ENCODE results near the gene RMI1.

The RMI1 gene

DNA sequence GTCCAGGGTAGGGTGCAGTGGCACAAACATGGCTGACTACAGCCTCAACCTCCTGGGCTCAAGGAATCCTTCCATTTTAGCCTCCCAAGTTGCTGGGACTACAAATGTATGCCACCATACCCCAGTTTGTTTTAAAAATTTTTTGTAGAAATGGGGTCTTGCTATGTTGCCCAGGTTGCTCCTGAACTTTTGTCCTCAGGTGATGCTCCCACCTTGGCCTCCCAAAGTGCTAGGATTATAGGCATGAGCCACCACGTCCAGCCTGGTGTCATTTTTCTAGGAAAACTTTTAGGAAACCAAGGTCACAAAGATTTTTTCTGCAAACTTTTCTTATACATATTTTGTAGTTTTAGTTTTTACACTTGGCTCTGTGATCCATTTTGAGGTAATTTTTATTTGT, 10.8 kb downstream of the RMI1 start:
- Histone ChIP-seq H3K36me3 (ENCODE audit: insufficient read depth, low read depth, low read length) (peaks cover 21% of the 10 kb centered on the region), H3K27me3 (ENCODE audit: insufficient read depth, low read length) (no peaks in the 10 kb centered on the region), H3K4me1 (ENCODE audit: insufficient read depth, low read length) (no peaks in the 10 kb centered on the region), H3K9me3 (ENCODE audit: insufficient read depth, low read depth, low read length) (no peaks in the 10 kb centered on the region), H3K27ac (ENCODE audit: low read length) (no peak overlapping the region), H3K9ac (ENCODE audit: low read depth, low read length) (no peak overlapping the region), H3K4me3 (ENCODE audit: low read length) (no peak overlapping the region)

DNA sequence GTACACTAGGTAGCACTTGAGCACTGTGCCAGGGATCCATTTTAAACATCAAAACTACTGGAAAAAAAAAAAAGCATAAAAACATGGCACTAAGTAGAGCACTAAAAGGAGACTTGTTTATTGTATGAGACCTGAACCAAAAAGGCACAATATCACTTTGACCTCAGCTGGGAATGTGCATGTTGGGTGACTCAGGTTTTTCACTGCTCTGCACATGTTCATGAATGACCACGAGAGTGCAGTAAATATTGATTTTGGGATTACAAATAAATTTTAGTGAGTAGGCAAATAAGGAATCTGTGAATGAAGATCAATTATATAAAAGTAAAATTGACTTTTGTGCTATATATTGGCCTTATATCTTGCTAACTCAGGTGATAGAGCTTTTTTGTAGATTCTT, 11.8 kb downstream of the RMI1 start:
- H3K36me3 ChIP-seq (ENCODE audit: insufficient read depth, low read depth, low read length) = peaks cover 21% of the 10 kb centered on the region

DNA sequence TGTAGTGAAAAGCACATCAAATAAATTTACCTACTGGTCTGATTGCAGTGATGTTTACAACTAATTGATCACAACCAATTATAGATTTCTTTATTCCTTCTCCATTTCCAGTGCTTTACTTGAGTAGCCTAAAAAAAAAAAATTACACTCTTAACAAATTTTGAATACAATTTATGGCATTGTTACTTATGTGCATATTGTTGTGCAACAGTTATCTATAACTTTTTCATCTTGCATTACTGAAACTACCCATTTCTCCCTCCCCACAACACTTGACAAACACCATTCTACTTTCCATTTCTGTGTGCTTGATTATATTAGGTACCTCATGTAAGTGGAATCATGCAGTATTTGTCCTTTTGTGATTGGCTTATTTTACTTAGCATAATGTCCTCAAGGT, 12.3 kb downstream of the RMI1 start:
- H3K9ac ChIP-seq (ENCODE audit: low read depth, low read length) = no peak overlapping the region
- no peaks in the 10 kb centered on the region for H3K27me3 ChIP-seq (ENCODE audit: insufficient read depth, low read length)
- H3K27ac ChIP-seq (ENCODE audit: low read length) = no peak overlapping the region
- no peaks in the 10 kb centered on the region for H3K9me3 ChIP-seq (ENCODE audit: insufficient read depth, low read depth, low read length)
- H3K36me3 ChIP-seq (ENCODE audit: insufficient read depth, low read depth, low read length) = peaks cover 21% of the 10 kb centered on the region
- H3K4me3 ChIP-seq (ENCODE audit: low read length) = no peak overlapping the region
- H3K4me1 ChIP-seq (ENCODE audit: insufficient read depth, low read length) = no peaks in the 10 kb centered on the region

More for the DNA sequence above, 11.8 kb downstream of the RMI1 start:
- Histone ChIP-seq H3K27me3 (ENCODE audit: insufficient read depth, low read length) (no peaks in the 10 kb centered on the region), H3K27ac (ENCODE audit: low read length) (no peak overlapping the region), H3K4me3 (ENCODE audit: low read length) (no peak overlapping the region), H3K4me1 (ENCODE audit: insufficient read depth, low read length) (no peaks in the 10 kb centered on the region), H3K9me3 (ENCODE audit: insufficient read depth, low read depth, low read length) (no peaks in the 10 kb centered on the region), H3K9ac (ENCODE audit: low read depth, low read length) (no peak overlapping the region)

DNA sequence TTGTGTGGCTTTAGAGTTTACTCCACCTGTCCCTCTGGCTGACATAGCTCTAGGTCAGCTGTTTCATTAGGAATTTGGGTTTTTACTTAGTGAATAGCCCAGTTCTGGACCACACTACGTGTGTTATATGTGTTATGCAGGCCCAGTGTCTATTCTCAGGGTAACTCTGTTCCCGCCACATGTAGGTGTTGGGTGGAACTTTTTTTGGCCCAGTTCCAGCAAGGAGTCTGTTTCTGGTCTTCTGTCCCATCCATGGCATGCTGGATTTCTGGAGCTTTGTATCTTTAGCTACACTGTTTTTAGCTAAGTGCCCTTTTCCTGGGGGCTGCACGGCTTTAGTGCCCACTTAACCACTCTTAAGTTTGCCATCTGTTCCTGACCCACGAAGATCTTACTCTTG, 15.5 kb downstream of the RMI1 start:
- H3K36me3 ChIP-seq (ENCODE audit: insufficient read depth, low read depth, low read length) = peaks cover 19% of the 10 kb centered on the region
- H3K4me3 ChIP-seq (ENCODE audit: low read length) = no peak overlapping the region
- no peaks in the 10 kb centered on the region for H3K27me3 ChIP-seq (ENCODE audit: insufficient read depth, low read length)
- no peaks in the 10 kb centered on the region for H3K9me3 ChIP-seq (ENCODE audit: insufficient read depth, low read depth, low read length)
- no peak overlapping the region for H3K9ac ChIP-seq (ENCODE audit: low read depth, low read length)
- H3K27ac ChIP-seq (ENCODE audit: low read length) = no peak overlapping the region
- H3K4me1 ChIP-seq (ENCODE audit: insufficient read depth, low read length) = no peaks in the 10 kb centered on the region

DNA sequence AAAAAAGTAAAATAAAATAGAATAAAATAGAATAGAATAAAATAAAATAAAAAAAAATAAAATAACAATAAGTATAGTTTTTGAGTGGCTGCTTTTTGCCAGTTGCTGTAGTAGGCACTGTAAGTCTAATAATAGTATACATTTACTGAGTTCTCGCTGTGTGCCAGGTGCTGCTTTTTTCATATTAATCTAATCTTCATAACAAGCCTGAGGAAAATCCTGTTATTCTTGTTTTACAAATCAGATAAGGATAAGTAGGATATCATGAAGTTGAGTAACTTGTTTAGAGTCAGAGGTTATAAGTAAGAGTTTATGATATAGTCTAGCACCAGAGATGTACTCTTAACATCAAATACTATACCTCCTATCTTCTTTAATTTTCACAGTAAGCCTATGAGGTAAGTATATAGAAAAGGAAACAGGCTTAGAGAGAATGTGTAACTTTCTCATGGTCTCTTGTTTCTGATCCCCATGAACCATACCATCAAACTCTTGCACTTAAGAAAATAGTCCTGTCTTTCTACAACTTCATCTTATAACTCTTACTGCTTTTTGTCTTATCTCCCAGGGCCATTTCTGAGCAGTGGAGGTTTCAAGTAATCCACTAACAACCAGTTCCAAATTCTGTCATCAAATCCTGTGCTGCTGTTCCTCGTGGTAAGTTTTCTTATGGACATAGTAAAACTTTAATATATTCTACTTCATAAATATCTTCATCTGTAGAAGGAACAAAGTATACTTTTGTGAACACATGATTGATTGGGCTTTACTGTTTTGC, 18.7 kb downstream of the RMI1 start:
- H3K27ac ChIP-seq (ENCODE audit: low read length) = no peak overlapping the region
- H3K9ac ChIP-seq (ENCODE audit: low read depth, low read length) = no peak overlapping the region
- H3K36me3 ChIP-seq (ENCODE audit: insufficient read depth, low read depth, low read length) = peaks cover 39% of the 10 kb centered on the region

DNA sequence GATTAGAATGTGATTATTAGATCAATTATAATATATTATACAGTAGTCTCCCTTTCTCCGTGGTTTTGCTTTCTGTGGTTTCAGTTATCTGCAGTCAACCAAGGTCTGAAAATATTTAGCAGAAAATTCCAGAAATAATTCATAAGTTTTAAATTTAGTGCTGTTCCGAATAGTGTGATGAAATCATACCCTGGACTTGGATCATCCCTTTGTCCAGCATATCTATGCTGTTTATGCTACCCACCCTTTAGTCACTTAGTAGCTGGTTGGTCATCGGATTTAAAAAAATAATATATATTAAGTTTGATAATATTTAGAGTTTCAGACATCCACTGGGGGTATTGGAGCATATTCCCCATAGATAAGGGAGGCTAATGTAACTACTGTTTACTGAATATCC, 19.6 kb downstream of the RMI1 start:
- no peak overlapping the region for H3K9ac ChIP-seq (ENCODE audit: low read depth, low read length)
- H3K36me3 ChIP-seq (ENCODE audit: insufficient read depth, low read depth, low read length) = peaks cover 44% of the 10 kb centered on the region
- H3K4me3 ChIP-seq (ENCODE audit: low read length) = no peak overlapping the region
- no peaks in the 10 kb centered on the region for H3K9me3 ChIP-seq (ENCODE audit: insufficient read depth, low read depth, low read length)
- H3K4me1 ChIP-seq (ENCODE audit: insufficient read depth, low read length) = no peaks in the 10 kb centered on the region
- H3K27ac ChIP-seq (ENCODE audit: low read length) = no peak overlapping the region
- H3K27me3 ChIP-seq (ENCODE audit: insufficient read depth, low read length) = no peaks in the 10 kb centered on the region

More for the DNA sequence above, 18.7 kb downstream of the RMI1 start:
- Histone ChIP-seq H3K9me3 (ENCODE audit: insufficient read depth, low read depth, low read length) (no peaks in the 10 kb centered on the region), H3K4me3 (ENCODE audit: low read length) (no peak overlapping the region), H3K4me1 (ENCODE audit: insufficient read depth, low read length) (no peaks in the 10 kb centered on the region), H3K27me3 (ENCODE audit: insufficient read depth, low read length) (no peaks in the 10 kb centered on the region)

DNA sequence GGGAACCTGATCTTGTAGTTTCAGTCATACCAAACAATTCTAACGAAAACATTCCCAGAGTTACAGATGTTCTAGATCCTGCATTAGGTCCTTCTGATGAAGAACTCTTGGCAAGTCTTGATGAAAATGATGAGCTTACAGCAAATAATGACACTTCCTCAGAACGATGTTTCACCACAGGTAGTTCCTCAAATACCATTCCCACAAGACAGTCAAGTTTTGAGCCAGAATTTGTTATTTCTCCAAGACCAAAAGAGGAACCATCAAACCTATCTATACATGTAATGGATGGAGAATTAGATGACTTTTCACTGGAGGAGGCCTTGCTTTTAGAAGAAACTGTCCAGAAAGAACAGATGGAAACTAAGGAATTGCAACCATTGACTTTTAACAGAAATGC, 21.0 kb downstream of the RMI1 start:
- no peak overlapping the region for H3K4me3 ChIP-seq (ENCODE audit: low read length)
- H3K36me3 ChIP-seq (ENCODE audit: insufficient read depth, low read depth, low read length) = peaks cover 44% of the 10 kb centered on the region

DNA sequence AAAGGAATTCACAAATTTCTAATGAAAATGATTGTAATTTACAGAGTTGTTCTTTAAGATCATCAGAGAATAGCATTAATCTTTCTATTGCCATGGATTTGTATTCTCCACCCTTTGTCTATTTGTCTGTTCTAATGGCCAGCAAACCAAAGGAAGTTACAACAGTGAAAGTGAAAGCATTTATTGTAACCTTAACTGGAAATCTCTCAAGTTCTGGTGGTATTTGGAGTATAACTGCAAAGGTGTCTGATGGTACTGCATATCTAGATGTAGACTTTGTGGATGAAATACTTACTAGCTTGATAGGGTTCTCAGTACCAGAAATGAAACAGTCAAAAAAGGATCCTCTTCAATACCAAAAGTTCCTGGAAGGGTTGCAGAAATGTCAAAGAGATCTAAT, 21.7 kb downstream of the RMI1 start:
- Histone ChIP-seq H3K36me3 (ENCODE audit: insufficient read depth, low read depth, low read length) (peaks cover 44% of the 10 kb centered on the region), H3K9me3 (ENCODE audit: insufficient read depth, low read depth, low read length) (no peaks in the 10 kb centered on the region), H3K4me3 (ENCODE audit: low read length) (no peak overlapping the region)

More for the DNA sequence above, 21.0 kb downstream of the RMI1 start:
- no peaks in the 10 kb centered on the region for H3K4me1 ChIP-seq (ENCODE audit: insufficient read depth, low read length)
- no peak overlapping the region for H3K9ac ChIP-seq (ENCODE audit: low read depth, low read length)
- no peaks in the 10 kb centered on the region for H3K9me3 ChIP-seq (ENCODE audit: insufficient read depth, low read depth, low read length)
- no peak overlapping the region for H3K27ac ChIP-seq (ENCODE audit: low read length)
- no peaks in the 10 kb centered on the region for H3K27me3 ChIP-seq (ENCODE audit: insufficient read depth, low read length)

DNA sequence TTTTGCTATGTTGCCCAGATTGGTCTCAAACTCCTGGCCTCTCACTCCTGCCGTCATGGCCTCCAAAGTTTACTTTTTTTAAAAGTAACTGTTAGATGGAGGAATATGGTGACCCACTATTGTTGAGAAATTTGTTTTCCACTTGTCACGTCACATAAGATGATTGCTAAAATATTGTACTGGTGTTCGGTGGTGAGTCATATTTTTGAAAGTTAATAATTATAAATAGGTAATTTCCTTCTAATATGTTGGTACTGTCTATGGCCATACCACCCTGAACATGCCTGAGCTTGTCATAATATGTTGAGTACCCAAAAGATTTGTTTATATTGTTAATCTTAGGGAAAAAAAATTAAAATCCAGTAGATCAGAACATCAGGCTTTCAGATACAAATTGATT, 22.6 kb downstream of the RMI1 start:
- Histone ChIP-seq H3K27ac (ENCODE audit: low read length) (no peak overlapping the region), H3K9me3 (ENCODE audit: insufficient read depth, low read depth, low read length) (no peaks in the 10 kb centered on the region), H3K4me3 (ENCODE audit: low read length) (no peak overlapping the region), H3K4me1 (ENCODE audit: insufficient read depth, low read length) (no peaks in the 10 kb centered on the region), H3K36me3 (ENCODE audit: insufficient read depth, low read depth, low read length) (peaks cover 44% of the 10 kb centered on the region), H3K9ac (ENCODE audit: low read depth, low read length) (no peak overlapping the region), H3K27me3 (ENCODE audit: insufficient read depth, low read length) (no peaks in the 10 kb centered on the region)

More for the DNA sequence above, 21.7 kb downstream of the RMI1 start:
- Histone ChIP-seq H3K4me1 (ENCODE audit: insufficient read depth, low read length) (no peaks in the 10 kb centered on the region), H3K27me3 (ENCODE audit: insufficient read depth, low read length) (no peaks in the 10 kb centered on the region), H3K27ac (ENCODE audit: low read length) (no peak overlapping the region), H3K9ac (ENCODE audit: low read depth, low read length) (no peak overlapping the region)

DNA sequence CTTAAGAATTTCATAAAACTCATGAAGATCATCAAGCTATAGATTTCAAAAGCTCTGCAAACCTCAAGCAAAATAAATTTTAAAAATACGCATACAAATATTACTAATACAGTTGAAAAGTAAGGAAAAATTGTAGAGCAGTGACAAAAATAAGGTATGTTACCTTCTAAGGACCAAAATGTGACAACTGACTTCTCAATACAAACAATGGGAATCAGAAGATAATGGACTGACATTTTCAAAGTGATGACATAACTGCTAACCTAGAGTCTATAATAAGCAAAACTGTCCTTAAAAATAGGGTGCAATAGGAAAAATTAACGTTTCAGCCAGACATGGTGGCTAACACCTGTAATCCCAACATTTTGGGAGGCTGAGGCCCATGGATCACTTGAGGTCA, 27.1 kb downstream of the RMI1 start:
- no peaks in the 10 kb centered on the region for H3K9me3 ChIP-seq (ENCODE audit: insufficient read depth, low read depth, low read length)
- H3K4me1 ChIP-seq (ENCODE audit: insufficient read depth, low read length) = no peaks in the 10 kb centered on the region
- no peak overlapping the region for H3K9ac ChIP-seq (ENCODE audit: low read depth, low read length)
- H3K36me3 ChIP-seq (ENCODE audit: insufficient read depth, low read depth, low read length) = peaks cover 10% of the 10 kb centered on the region; the same call in 1 of the 2 replicates
- H3K27me3 ChIP-seq (ENCODE audit: insufficient read depth, low read length) = no peaks in the 10 kb centered on the region
- H3K4me3 ChIP-seq (ENCODE audit: low read length) = no peak overlapping the region
- H3K27ac ChIP-seq (ENCODE audit: low read length) = no peak overlapping the region

DNA sequence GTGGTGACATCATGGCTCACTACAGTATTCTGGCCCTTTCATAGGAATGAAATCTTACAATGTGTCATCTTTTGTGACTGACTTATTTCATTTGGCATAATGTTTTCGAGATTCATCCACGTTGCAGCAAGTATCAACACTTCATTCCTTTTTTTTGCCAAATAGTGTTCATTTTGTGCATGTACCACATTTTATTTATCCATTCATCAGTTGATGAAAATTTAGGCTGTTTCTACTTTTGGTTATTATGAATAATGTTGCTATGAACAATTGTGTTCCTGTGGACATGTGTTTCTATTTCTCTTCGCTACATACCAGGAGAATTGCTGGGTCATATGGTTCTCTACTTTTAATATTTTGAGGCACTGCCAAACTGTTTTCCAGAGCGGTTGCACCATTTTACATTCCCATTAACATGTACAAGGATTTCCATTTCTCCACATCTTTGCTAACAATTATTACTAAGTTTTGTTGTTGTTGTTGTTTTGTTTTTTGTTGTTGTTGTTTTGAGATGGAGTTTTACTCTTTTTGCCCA, 43.5 kb downstream of the RMI1 start:
- Histone ChIP-seq H3K4me1 (ENCODE audit: insufficient read depth, low read length) (no peaks in the 10 kb centered on the region), H3K9ac (ENCODE audit: low read depth, low read length) (no peak overlapping the region), H3K4me3 (ENCODE audit: low read length) (no peak overlapping the region), H3K27me3 (ENCODE audit: insufficient read depth, low read length) (no peaks in the 10 kb centered on the region), H3K36me3 (ENCODE audit: insufficient read depth, low read depth, low read length) (no peaks in the 10 kb centered on the region), H3K27ac (ENCODE audit: low read length) (no peak overlapping the region), H3K9me3 (ENCODE audit: insufficient read depth, low read depth, low read length) (no peaks in the 10 kb centered on the region)

DNA sequence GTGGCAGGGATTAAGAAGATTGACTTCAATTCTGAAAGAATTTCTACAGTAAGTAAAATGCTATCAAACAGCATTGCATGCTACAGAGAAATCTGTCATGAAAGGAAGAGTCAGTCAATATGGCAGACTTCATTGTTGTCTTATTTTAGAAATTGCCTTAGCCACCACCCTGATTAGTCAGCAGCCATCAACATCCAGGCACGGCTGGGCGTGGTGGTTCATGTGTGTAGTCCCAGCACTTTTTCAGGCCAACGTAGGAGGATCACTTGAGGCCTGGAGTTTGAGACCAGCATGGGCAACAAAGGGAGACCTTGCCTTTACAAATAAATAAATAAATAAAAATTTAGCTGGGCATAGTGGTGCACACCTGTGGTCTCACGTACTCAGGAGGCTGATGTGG, 46.6 kb downstream of the RMI1 start:
- Histone ChIP-seq H3K9ac (ENCODE audit: low read depth, low read length) (no peak overlapping the region), H3K36me3 (ENCODE audit: insufficient read depth, low read depth, low read length) (no peaks in the 10 kb centered on the region), H3K4me1 (ENCODE audit: insufficient read depth, low read length) (no peaks in the 10 kb centered on the region), H3K27me3 (ENCODE audit: insufficient read depth, low read length) (no peaks in the 10 kb centered on the region), H3K9me3 (ENCODE audit: insufficient read depth, low read depth, low read length) (no peaks in the 10 kb centered on the region), H3K4me3 (ENCODE audit: low read length) (no peak overlapping the region), H3K27ac (ENCODE audit: low read length) (no peak overlapping the region)
